ENCODE results near the gene IL31RA.
"Not testable (repeated sequence)": the region's sequence is repeated elsewhere in the genome, so short reads cannot be mapped to it uniquely, and the experiment has no call there.

IL31RA gene

DNA sequence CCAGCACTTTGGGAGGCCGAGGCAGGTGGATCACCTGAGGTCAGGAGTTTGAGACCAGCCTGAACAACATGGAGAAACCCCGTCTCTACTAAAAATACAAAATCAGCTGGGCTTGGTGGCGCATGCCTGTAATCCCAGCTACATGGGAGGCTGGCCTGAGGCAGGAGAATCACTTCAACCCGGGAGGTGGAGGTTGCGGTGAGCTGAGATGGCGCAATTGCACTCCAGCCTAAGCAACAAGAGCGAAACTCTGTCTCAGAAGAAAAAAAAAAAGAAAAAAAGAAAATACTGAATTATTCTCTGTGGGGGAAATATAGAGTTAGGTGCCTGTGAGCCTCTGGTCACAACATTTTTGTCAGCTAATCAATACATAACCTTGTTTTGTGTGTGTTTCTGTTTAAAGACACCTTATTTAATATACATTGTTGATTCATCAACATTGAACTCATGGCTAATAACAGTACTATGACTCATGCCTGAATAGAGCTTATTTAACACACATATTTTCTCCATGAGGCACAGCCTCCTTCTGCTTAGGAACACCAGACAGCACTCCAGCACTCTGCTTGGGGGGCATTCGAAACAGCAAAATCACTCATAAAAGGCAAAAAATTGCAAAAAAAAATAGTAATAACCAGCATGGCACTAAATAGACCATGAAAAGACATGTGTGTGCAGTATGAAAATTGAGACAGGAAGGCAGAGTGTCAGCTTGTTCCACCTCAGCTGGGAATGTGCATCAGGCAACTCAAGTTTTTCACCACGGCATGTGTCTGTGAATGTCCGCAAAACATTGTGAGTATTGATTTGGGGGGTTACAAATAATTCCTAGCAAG lies at the start of gene IL31RA:
Gene IL31RA, plus strand, starts transcription at position 519 of the 836 bp plus-strand sequence. Its CDS starts 214 bp downstream, at position 733.
- no peak for DNase-seq

DNA sequence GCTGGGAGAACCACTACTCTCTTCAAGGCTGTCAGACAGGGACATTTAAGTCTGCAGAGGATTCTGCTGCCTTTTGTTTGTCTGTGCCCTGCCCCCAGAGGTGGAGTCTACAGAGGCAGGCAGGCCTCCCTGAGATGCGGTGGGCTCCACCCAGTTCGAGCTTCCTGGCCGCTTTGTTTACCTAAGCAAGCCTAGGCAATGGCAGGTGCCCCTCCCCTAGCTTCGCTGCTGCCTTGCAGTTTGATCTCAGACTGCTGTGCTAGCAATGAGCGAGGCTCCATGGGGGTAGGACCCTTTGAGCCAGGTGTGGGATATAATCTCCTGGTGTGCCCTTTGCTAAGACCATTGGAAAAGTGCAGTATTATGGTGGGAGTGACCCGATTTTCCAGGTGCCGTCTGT lies 42.3 kb upstream of the IL31RA start:
- not testable (repeated sequence) for DNase-seq

DNA sequence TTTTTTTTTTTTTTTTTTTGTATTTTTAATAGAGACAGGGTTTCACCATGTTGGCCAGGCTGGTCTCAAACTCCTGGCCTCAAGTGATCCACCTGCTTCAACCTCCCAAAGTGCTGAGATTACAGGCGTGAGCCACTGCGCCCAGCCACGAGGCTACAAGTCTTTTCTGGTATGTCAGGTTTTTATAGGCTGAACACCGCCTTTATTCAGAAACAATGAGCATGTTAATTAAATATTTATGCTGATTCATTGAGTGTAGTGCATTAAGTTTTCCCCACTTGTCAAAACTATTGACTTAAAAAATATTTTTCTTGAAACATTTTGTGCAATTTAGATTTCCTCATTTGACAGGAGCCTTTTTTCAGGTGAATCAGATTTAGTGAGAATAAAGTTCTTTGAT lies 35.2 kb upstream of the IL31RA start:
- not testable (repeated sequence) for DNase-seq

DNA sequence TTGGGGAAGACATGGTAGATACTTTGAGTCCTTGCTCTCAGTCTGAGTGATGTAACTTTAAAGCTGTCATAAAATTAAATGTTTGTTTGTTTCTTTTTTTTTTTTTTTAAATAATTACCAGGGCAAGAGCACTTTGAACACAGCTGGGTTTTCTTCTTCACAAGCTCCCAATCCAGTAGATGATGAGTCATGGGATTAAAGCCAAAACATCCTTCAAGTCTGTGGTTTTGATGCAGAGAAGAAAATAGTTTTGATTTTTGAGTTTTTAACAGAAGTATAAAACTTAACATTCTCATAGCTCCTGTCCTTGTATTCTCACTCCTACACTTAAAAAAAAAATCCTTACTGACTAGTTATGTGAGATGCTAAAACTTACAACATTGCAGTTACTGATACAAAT lies 34.8 kb upstream of the IL31RA start:
- DNase-seq: no peak

DNA sequence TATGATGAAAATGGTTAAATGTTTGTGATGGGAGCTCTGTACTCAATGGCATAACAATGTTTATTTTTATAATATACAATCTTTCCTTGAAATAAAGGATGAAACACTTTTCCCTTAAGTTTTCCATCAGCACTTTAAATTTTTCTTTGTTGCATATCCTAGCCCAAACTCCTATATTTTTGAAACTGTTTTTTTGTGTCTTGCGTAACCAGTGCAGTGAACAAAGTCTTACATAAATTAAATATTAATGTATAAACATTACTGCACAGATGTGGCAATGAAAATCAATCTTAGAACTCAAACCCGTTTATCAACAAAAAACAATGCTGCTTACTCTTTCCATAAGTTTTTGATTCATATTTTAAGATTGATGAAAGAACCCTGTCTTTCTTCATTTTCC lies 34.1 kb upstream of the IL31RA start:
- DNase-seq: no peak

DNA sequence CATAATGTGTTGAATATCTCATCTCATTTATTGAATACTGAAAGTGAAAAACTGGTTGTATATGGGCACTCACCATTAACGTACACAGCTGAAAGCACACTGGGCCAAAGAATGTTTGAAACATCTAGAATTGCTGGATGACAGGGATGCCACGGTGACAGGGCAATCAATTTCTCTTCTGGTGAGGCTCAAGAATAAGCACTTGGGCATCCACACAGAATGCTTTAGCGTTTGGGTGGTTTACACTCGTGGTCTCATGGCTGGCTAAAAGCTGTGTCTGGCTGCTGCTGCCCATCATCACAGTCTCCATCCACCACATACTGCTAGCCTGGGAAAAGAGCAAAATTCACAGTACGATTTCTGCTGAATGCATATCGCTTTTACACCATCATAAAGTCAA lies 30.7 kb upstream of the IL31RA start:
- DNase-seq: no peak

DNA sequence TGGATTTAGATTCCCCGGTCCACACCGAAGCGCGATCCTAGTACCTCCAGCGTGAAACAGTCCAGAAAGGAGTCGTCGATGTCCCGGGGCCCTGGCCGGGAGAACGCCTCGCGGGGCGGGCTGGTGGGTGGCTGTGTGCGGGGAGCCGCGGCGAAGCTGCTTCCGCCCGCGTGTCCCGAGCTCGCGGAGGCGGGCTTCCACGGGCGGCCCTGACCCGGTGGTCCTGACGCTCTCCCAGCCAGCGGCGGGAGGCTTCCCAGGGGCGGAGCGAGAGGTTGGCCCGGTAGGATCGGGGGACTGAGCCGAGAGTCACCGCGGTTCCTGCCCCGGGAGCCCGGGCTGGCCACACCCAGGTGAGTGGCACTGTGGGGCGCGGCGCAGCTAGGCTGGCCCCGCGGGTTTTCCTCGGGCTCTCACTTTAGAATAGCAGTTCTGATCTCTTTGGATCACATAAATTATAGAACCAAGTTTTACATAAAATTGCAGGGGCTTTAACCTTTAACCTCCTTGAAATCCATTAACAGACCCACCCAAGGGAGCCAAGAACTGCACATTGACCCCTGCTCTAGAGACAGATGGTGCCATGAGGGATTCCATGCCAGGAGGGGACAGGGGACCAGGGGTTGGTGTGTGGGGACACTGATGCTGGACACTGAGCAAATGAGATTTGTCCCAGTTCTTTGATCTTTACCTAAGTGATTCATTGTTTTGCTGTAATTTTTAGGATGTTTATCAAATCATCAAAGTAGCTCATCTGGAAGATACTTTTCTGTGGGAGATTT lies 29.2 kb upstream of the IL31RA start:
- DNase-seq: no peak

DNA sequence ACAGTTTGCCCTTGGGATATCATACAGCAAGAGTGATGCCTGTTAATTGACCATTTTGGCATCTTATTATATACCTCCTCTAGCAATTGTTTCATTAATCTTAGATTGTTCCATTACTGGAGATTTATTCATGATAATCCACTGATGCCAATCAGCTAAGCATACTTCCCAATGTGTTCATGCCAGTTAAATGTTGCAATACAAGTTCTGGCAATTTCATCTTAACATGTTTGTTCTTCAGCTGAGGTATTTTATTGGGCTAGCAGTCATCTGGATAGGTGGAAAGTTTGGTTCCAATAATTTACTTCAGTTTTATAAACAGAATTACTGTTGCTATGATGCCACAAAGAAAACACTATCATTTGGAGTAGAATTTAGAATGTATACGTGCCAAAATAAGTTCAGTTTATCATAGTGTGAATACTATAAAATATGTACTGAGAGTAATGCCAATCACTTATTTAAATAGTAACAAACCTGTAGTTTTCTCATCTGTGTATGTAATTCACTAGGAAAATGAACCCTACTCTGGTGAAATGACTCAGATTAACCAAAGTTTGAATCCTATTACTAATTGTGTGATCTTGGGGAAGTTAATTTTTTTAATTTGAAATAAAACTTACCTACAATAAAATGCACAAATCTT lies 27.9 kb upstream of the IL31RA start:
- DNase-seq: no peak

DNA sequence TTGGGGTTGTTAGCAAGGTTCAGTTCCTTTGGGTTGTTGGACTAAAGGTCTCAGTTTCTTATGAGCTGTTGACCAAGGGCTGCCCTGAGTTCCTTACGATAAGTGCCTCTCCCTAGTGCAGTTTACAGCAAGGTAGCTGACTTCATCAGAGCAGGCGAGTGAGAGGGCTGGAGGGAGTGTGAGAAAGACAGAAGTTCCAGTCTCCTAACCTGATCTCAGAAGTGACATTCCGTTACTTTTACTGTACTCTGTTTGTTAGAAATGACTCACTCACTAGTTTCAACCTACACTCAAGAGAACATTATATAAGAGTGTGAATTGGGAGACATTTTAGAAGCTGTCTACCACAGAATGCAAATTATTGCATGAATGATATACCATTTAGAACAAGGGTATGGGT lies 21.2 kb upstream of the IL31RA start:
- no peak for DNase-seq

DNA sequence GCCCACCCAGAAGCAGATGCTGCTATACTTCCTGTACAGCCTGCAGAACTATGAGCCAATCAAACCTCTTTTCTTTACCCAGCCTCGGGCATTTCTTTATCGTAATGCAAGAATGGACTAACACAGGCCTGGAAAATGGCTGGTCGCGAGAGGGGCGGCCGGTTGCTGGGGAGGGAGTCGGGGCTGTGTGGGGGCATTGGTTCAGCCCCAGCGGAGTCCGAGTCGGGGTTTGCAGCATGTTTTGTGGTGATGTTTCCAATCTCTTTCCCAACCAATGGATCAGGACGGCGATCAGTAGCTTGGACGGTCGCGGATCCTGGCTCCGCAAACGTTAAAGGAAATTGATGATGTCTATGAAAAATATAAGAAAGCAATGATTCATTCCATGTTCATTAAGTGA lies 18.7 kb upstream of the IL31RA start:
- no peak for DNase-seq

DNA sequence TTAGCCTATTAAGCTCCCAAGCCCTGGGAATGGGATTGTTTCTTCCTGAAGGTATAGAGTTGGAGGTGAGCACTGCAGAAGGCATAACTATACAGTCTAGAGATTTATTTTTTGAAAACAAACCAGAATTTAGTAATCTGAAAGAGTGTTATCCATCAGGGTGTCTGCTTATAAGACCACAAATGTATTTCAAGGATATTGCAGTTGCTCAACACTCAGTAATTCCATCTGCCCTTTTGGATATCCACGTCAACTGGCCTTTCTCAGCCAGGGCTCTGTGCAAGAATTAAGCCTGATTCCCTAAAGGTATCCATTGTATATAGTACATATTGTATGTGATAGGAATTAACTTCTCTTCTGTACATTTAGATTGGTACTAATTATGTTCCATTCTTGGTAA lies 15.0 kb upstream of the IL31RA start:
- no peak for DNase-seq

DNA sequence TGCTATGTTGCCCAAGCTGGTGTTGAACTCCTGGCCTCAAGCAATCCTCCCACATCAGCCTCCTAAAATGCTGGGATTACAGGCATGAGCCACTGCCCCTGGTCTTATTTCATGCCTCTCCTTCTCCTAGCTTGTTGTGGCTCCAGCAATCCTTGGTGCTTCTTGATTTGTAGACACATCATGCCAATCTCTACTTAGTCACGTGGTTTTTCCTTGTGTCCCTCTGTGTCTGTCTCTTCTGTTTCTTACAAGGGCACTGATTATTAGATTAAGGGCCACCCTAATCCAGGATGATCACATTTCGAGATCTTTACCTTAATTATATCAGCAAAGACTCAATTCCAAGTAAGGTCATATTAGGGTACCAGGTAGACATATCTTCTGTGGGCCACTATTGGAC lies 9.2 kb upstream of the IL31RA start:
- DNase-seq: no peak

DNA sequence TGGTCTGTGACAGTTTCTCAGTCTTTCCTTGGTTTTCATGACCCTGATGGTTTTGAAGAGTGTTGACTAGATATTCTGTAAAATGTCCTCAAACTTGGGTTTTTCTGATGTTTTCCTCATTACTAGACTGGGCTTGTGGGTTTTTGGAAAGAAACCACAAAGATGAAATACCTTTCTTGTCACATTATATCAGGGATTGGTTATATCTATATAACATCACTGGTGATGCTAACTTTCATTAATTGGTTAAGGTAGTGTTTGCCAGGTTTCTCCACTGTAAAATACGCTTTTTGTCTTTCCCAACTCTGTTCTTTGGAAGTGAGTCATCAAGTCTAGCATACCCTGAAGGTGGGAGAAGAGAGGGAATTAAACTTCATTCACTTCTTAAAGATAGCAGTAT lies 3.3 kb upstream of the IL31RA start:
- no peak for DNase-seq

DNA sequence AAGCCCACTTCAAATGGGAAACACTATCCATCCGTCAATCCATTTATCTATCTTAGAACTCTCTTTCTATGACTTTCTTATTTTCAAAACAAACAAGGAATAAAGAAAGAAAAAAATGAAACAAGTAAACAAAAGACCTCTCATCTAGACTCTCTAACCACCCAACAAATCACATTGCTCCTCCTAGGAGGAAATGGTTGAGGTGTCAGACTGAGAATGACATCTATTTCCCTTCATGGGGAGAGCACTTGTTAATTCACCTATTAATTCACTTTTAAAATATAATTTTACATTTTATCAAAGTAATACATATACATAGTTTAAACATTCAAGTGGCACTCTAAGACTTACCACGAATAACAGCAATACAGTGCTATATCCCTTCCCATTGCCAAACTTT lies 2.4 kb upstream of the IL31RA start:
- no peak for DNase-seq

DNA sequence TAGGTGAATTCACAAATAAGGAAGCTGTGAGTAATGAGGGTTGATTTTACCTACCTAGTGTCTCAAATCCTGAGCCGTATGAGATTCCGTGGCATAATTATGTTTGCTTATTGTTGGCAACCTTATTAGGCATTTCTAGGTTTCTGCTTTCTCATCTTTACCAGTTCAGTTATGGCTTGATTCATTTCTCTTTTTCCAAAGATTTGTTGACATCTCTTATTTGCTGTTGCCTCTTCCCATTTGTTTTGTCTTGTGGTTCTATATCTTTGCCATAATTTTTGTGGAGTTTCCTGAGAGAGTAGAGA lies 470 bp downstream of the IL31RA start:
- DNase-seq: no peak

DNA sequence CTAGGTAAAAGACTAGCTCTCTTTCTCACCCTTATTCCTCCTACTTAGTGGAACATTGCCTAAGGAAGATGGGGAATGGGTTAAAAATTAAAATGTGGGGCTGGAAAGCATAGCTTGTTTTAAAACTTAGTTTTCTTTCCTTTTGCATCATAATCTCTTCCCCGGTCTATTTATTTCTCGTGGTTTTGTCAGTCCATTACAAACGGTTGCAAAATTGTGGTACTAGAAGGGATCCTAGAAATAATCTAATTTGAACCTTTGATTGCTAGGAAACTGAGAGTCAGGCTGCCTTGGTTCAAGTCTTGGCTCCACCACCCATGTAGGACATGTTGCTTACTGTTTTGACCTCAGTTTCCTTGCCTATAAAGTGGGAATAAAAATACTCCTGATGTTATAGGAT lies 1.3 kb downstream of the IL31RA start:
- no peak for DNase-seq

DNA sequence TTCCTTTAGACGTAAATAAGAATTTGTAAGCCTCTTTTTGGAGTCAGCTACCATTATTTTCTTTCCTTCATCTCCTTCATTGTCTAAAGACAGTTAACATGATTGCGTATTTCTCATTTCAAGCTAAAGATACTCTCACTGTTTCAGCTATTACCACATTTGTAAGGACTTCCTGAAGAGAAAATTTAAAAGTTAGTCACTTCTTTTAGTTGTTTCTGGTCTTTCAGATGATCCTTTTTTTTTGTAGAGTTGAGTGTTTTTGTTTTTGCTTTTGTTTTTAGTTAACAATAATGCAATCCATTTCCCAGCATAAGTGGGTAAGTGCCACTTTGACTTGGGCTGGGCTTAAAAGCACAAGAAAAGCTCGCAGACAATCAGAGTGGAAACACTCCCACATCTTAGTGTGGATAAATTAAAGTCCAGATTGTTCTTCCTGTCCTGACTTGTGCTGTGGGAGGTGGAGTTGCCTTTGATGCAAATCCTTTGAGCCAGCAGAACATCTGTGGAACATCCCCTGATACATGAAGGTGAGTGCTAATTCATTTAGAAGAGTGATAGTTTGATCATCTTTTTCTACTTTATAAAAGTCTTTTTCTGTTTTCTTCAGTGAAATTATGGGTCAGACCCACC lies 2.0 kb downstream of the IL31RA start:
- DNase-seq: no peak

DNA sequence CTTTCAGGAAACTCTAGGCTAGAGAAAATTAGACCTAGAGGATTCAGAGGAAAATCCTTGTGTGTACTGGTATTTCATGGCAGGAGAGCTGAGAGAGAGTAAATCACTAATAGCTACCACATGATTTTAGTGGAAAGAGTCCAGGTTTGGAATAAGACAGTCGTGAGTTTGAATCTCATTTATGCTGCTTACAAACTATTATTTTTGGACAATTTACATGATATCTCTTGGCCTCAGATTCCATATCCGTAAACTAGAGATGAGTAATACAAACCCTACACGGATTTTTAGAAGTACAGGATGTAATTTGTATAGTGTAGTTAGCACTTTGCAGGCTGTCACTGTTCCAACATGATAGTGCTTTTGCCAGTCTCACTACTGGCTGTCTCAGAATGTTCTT lies 2.7 kb downstream of the IL31RA start:
- no peak for DNase-seq

DNA sequence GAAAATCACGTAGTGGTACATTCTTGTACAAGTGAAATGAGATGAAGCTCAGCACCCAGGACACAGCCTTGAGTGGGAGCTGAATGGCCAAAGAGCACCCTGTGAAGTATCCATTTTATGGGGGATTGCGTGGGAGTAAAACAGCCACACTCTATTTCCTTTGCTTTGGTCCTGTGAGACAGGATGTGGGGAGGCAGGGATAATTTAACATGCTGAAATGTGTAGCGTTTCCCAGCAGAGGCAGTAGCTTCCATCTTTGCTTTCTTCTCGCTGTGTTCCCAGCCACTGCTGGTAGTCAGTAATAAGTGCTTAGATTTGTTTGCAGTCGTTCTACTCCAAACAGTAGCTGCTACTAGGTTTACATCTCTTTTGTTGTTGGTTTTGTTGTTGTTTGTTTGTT lies 4.4 kb downstream of the IL31RA start:
- DNase-seq: no peak

DNA sequence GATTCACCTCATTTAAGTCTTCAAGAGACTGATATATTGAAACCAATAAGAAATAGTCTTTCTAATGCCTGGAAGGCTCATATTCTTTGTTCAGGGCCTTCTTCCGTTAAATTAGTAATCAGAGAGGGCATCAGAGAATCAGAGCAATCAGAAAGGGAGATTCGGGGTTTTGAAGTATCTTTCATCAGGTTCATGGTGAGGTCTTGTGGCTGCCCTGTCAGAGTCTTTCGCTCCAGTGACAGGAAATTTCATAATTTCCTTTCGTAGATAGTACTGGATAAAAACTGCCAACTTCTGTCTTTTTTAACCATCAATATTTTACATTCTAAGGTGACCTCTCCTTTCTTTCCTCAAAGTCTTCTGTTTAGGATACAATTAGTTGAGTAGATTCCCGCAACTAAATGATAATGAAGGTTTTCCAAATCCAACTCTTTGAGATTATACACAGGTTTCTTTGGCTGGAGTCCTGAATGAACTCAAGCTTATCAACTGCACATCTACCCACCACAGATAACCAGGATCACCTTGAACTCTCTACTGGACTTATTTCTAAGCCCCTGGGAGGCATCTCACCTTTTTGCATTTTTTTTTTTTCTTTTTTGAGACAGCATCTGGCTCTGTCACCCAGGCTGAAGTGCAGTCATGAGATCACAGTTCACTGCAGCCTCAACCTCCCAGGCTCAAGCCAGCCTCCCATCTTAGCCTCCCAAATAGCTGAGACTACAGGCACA lies 5.5 kb downstream of the IL31RA start:
- no peak for DNase-seq

DNA sequence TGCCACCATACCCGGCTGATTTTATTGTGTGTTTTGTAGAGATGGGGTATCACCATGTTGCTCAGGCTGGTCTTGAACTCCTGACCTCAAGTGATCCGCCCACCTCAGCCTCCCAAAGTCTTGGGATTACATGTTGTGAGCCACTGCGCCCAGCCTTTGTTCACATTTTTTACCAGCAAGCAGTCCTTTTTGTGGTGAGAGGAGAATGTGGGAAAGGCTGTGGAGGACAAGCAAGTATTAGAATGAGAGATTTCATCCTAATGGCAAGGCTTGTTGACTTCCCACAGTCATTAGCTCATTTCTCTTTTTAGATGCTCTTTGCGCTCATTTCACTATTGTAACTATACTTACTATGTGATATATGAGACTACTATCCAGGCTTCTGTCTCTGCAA lies 6.1 kb downstream of the IL31RA start:
- no peak for DNase-seq

DNA sequence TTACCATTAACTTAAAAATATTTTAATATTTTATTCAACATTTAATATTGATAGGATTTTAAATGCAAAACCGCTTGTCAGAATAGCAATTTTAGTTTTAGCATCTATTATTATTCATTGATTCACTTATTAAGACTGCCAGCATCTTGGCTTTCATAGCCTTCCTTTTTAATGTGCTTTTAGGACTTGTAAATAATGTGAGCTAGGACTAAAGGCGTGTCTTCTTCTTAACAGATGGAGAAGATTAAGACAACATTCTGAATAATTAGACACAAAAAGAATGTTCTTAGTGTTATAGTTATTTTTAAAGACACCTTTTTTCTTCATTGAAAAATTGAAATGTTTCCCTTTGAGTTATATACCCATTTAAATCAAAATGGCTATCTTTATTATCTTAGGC lies 6.9 kb downstream of the IL31RA start:
- no peak for DNase-seq

DNA sequence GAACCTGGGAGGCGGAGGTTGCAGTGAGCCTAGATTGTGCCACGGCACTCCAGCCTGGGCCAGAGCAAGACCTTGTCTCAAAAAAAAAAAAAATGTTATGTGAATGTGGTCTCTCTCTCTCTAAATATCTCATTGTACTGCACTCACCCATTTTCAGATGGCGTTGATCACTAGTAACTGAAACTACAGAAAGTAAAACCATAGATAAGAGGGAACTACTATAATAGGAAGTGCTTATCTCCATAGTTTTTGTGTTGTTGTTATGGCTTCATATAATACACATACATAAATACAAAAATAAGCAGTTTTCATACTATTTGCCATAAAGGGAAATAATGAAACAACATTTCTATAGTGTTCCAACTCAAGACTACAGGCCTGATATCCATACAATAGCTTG lies 9.1 kb downstream of the IL31RA start:
- DNase-seq: no peak

All from activated gamma-delta T cell treated with Interleukin-2 at 50 U/mL for 16 hours (primary cell).